SK-N-SH (cell line): ENCODE data around the gene NDUFB2. TPM values are rescaled to one million over a fixed set of nuclear protein-coding genes. Genes with fewer than 3 reads are reported as not detected.
A peak's percentile ranks its signal among the peaks of the same experiment; 100 is the strongest.

Experiments
- CTCF ChIA-PET: fragments of 300-600, 350-600 bp; formaldehyde crosslinking; extraction: SDS; loops from one replicate; lab custom pipeline; 2021; lab: Yijun Ruan, JAX
- POLR2A ChIA-PET: fragments of 350-600 bp; sonication (Branson Sonifier 250); formaldehyde crosslinking; extraction: SDS; loops from one replicate; lab custom pipeline; 2020; ENCODE audit warnings: antibody characterized with exemption, inconsistent platforms; lab: Yijun Ruan, JAX
- DNase-seq: peaks from one replicate; pipeline ENCODE4 v3.0.0; 2012
- H2AFZ ChIP-seq: fragments of 200-600 bp; sonication (generic); 2 replicates; pipeline ENCODE4 v1.8.1; 2016; ENCODE audit warnings: antibody characterized with exemption, mild to moderate bottlenecking, low read depth
- H3F3A ChIP-seq: fragments of 200-600 bp; sonication (generic); replicated peaks from 2 replicates; pipeline ENCODE3; 2016; ENCODE audit warnings: antibody characterized with exemption, mild to moderate bottlenecking; ENCODE audit not compliant: insufficient read depth
- H3K27ac ChIP-seq, 2 experiments: fragments of 200-500 bp in 1 of 2; fragments of 200-600 bp in 1 of 2; sonication (Bioruptor generic) in 1 of 2; sonication (generic), shearing (Covaris generic) in 1 of 2; 2 replicates each; pipeline versions ENCODE4 v1.5.1 to v1.6.1; 2014 to 2016; ENCODE audit warnings: low read depth in 2 of 2, inconsistent platforms in 1 of 2, low read length in 1 of 2, mild to moderate bottlenecking in 1 of 2, mixed read lengths in 1 of 2
- H3K27me3 ChIP-seq: fragments of 200-600 bp; sonication (generic), shearing (Covaris generic); 2 replicates; pipeline ENCODE4 v1.6.1; 2016; ENCODE audit warnings: mixed run types; ENCODE audit not compliant: insufficient read depth
- H3K36me3 ChIP-seq, 2 experiments: fragments of 200-500 bp in 1 of 2; fragments of 200-600 bp in 1 of 2; sonication (Bioruptor generic) in 1 of 2; sonication (generic) in 1 of 2; replicated peaks in 1 of 2; 2 replicates each; pipeline versions ENCODE3 to v1.5.1; 2014 to 2016; ENCODE audit warnings: low read length in 1 of 2, mild to moderate bottlenecking in 1 of 2; ENCODE audit not compliant: insufficient read depth in 2 of 2, control insufficient read depth in 1 of 2
- H3K4me1 ChIP-seq, 2 experiments: fragments of 200-500 bp in 1 of 2; fragments of 200-600 bp in 1 of 2; sonication (Bioruptor generic) in 1 of 2; sonication (generic), shearing (Covaris generic) in 1 of 2; 2 replicates each; pipeline versions ENCODE4 v1.5.1 to v1.6.1; 2014 to 2016; ENCODE audit warnings: low read depth in 1 of 2, low read length in 1 of 2, mixed run types in 1 of 2; ENCODE audit not compliant: insufficient read depth in 2 of 2, control insufficient read depth in 1 of 2
- H3K4me2 ChIP-seq: fragments of 200-600 bp; sonication (generic), shearing (Covaris generic); 2 replicates; pipeline ENCODE4 v1.6.1; 2017; ENCODE audit warnings: mixed run types
- H3K4me3 ChIP-seq, 2 experiments: fragments of 200-500 bp in 1 of 2; fragments of 200-600 bp in 1 of 2; sonication (Bioruptor generic) in 1 of 2; sonication (generic), shearing (Covaris generic) in 1 of 2; 2 replicates each; pipeline versions ENCODE4 v1.5.1 to v1.8.1; 2014 to 2016; ENCODE audit warnings: low read depth in 2 of 2, inconsistent platforms in 1 of 2, low read length in 1 of 2, mild to moderate bottlenecking in 1 of 2, mixed read lengths in 1 of 2, moderate library complexity in 1 of 2
- H3K79me2 ChIP-seq: fragments of 200-600 bp; sonication (generic); 2 replicates; pipeline ENCODE4 v1.8.1; 2017; ENCODE audit warnings: mild to moderate bottlenecking; ENCODE audit not compliant: insufficient read depth
- H3K9ac ChIP-seq: fragments of 200-600 bp; sonication (generic); 2 replicates; pipeline ENCODE4 v1.6.1; 2017; ENCODE audit warnings: mixed run types
- H3K9me2 ChIP-seq: fragments of 200-600 bp; sonication (generic); 2 replicates; pipeline ENCODE4 v1.6.1; 2017; ENCODE audit warnings: mixed run types
- H3K9me3 ChIP-seq: fragments of 200-600 bp; sonication (generic); 2 replicates; pipeline ENCODE4 v1.6.1; 2017; ENCODE audit warnings: mixed run types, mild to moderate bottlenecking, moderate library complexity
- H4K20me1 ChIP-seq: fragments of 200-600 bp; sonication (generic); 2 replicates; pipeline ENCODE4 v1.6.1; 2017; ENCODE audit warnings: mild to moderate bottlenecking, mixed run types; ENCODE audit not compliant: insufficient read depth
- CHD2 ChIP-seq: fragments of 150-350 bp; IDR thresholded peaks from 2 replicates; pipeline ENCODE4 v1.6.1; 2018; ENCODE audit warnings: low read length; ENCODE audit not compliant: partially characterized antibody
- ELF1 ChIP-seq: IDR thresholded peaks from 2 replicates; pipeline ENCODE4 v1.4.0; 2012
- EP300 ChIP-seq, 2 experiments: IDR thresholded peaks; 2 replicates each; pipeline versions ENCODE4 v1.4.0 to v1.6.1; 2012; ENCODE audit warnings: borderline replicate concordance in 1 of 2, low read depth in 1 of 2, low read length in 1 of 2
- EZH2phosphoT487 ChIP-seq: fragments of 200-600 bp; sonication (generic); IDR thresholded peaks from 2 replicates; pipeline ENCODE4 v1.6.1; 2017; ENCODE audit warnings: low read depth, mixed run types, mild to moderate bottlenecking, antibody characterized with exemption, moderate library complexity, borderline replicate concordance
- FOXM1 ChIP-seq: IDR thresholded peaks from 2 replicates; pipeline ENCODE4 v1.4.0; 2012; ENCODE audit warnings: low read depth, mild to moderate bottlenecking
- GATA2 ChIP-seq: sonication (generic); formaldehyde crosslinking; IDR thresholded peaks from 2 replicates; pipeline ENCODE4 v1.5.0; 2020; ENCODE audit warnings: mild to moderate bottlenecking, missing genetic modification reagents
- MXI1 ChIP-seq: IDR thresholded peaks from 2 replicates; pipeline ENCODE4 v1.6.1; 2012; ENCODE audit warnings: mild to moderate bottlenecking, low read depth, low read length, improper control_type of control experiment
- NRF1 ChIP-seq: IDR thresholded peaks from 2 replicates; pipeline ENCODE4 v1.6.1; 2012; ENCODE audit warnings: low read depth, mild to moderate bottlenecking, low read length
- POLR2AphosphoS5 ChIP-seq: IDR thresholded peaks from 2 replicates; pipeline ENCODE4 v1.6.1; 2012; ENCODE audit warnings: low read depth, low read length
- RAD21 ChIP-seq: IDR thresholded peaks from 2 replicates; pipeline ENCODE4 v1.6.1; 2012; ENCODE audit warnings: mild to moderate bottlenecking, low read length
- RCOR1 ChIP-seq: fragments of 150-350 bp; IDR thresholded peaks from 2 replicates; pipeline ENCODE4 v1.6.1; 2017; ENCODE audit warnings: antibody characterized with exemption, low read length
- RFX5 ChIP-seq: IDR thresholded peaks from 2 replicates; pipeline ENCODE4 v1.6.1; 2012; ENCODE audit warnings: mild to moderate bottlenecking, improper control_type of control experiment, low read length
- SIN3A ChIP-seq: IDR thresholded peaks from 2 replicates; pipeline ENCODE4 v1.6.1; 2012; ENCODE audit warnings: low read depth, mild to moderate bottlenecking, low read length, moderate library complexity, borderline replicate concordance
- SMC3 ChIP-seq: IDR thresholded peaks from 2 replicates; pipeline ENCODE4 v1.6.1; 2012; ENCODE audit warnings: low read depth, low read length, improper control_type of control experiment
- TEAD4 ChIP-seq: IDR thresholded peaks from 2 replicates; pipeline ENCODE4 v1.4.0; 2012; ENCODE audit warnings: mild to moderate bottlenecking, borderline replicate concordance; ENCODE audit not compliant: insufficient read depth
- YY1 ChIP-seq: IDR thresholded peaks from 2 replicates; pipeline ENCODE4 v1.4.0; 2012; ENCODE audit warnings: low read depth, mild to moderate bottlenecking
- WGBS: methylation state at CpG from one replicate; pipeline ENCODE4 v1.1.6; 2017; ENCODE audit warnings: low lambda C conversion rate; 5-methylcytosine and 5-hydroxymethylcytosine counted together
- polyA plus RNA-seq, 3 experiments: library from polyadenylated mRNA; depleted of rRNA; stranded (reverse); fragments of >200 nt; gene quantifications; 2 replicates each; pipeline ENCODE4 v1.2.3, GENCODE V29; 2012
- TF ChIP-seq, protein P1 (sequence below): fragments of 150-350 bp; IDR thresholded peaks from 2 replicates; pipeline ENCODE4 v1.6.1; 2016; ENCODE audit warnings: mild to moderate bottlenecking, low read depth, low read length
- TF ChIP-seq, protein P2 (sequence below): fragments of 200-600 bp; sonication (generic); IDR thresholded peaks from 2 replicates; pipeline ENCODE4 v1.6.1; 2017; ENCODE audit warnings: antibody characterized with exemption, mild to moderate bottlenecking, moderate library complexity
- TF ChIP-seq, protein P3 (sequence below): IDR thresholded peaks from 2 replicates; pipeline ENCODE4; 2012
- TF ChIP-seq, protein P4 (sequence below): IDR thresholded peaks from 2 replicates; pipeline ENCODE4 v1.4.0; 2012; ENCODE audit warnings: low read depth

The NDUFB2 gene
- polyA plus RNA-seq, 1 of the 3 experiments (the other 2 are of a cell fraction): 1,214 TPM

GRCh38 chr7:140653319-140654108 lies 43.0 kb upstream of the NDUFB2 start:
- peak; percentile 87 for DNase-seq
- no peak overlapping the region for H3K27ac ChIP-seq
- ChIA-PET CTCF (interaction anchor here (0.5 to 20.3 kb wide), 109 partner anchors 8 to 1001 kb away, joined by 3 to 433 read pairs (median 4); partner anchors contain the start of genes ADCK2, DENND2A, KDM7A and MKRN1), POLR2A (interaction anchor here (0.8 kb wide), 1 partner anchor 135 kb away, joined by 3 read pairs; no protein-coding TSS in a partner anchor)
- H3K9me2 ChIP-seq: no peaks in the 10 kb centered on the region
- TF ChIP-seq, protein P1, sequence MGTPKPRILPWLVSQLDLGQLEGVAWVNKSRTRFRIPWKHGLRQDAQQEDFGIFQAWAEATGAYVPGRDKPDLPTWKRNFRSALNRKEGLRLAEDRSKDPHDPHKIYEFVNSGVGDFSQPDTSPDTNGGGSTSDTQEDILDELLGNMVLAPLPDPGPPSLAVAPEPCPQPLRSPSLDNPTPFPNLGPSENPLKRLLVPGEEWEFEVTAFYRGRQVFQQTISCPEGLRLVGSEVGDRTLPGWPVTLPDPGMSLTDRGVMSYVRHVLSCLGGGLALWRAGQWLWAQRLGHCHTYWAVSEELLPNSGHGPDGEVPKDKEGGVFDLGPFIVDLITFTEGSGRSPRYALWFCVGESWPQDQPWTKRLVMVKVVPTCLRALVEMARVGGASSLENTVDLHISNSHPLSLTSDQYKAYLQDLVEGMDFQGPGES: no peak
- peak; percentile 100 for TF ChIP-seq SMC3
- TF ChIP-seq CHD2: peak; percentile 71
- TF ChIP-seq, protein P2, sequence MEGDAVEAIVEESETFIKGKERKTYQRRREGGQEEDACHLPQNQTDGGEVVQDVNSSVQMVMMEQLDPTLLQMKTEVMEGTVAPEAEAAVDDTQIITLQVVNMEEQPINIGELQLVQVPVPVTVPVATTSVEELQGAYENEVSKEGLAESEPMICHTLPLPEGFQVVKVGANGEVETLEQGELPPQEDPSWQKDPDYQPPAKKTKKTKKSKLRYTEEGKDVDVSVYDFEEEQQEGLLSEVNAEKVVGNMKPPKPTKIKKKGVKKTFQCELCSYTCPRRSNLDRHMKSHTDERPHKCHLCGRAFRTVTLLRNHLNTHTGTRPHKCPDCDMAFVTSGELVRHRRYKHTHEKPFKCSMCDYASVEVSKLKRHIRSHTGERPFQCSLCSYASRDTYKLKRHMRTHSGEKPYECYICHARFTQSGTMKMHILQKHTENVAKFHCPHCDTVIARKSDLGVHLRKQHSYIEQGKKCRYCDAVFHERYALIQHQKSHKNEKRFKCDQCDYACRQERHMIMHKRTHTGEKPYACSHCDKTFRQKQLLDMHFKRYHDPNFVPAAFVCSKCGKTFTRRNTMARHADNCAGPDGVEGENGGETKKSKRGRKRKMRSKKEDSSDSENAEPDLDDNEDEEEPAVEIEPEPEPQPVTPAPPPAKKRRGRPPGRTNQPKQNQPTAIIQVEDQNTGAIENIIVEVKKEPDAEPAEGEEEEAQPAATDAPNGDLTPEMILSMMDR: peak; percentile 98
- TF ChIP-seq RAD21: peak; percentile 100
- peak; percentile 33; the same call in 1 of the 2 replicates for TF ChIP-seq NRF1
- TF ChIP-seq EP300 (IDR thresholded peaks at IDR 0.05; ENCODE audit: borderline replicate concordance in 1 of 2, low read depth in 1 of 2, low read length in 1 of 2): peak in 1 of 2 experiments; percentile 18; a peak in 1 of 4 replicates
- TF ChIP-seq RFX5: 0 out of 2 replicates have a peak, but pooled peaks have one; percentile 64
- no peak for TF ChIP-seq FOXM1
- peak; percentile 86 for TF ChIP-seq MXI1
- peak; percentile 44; the same call in 1 of the 2 replicates for TF ChIP-seq RCOR1
- no peak for TF ChIP-seq SIN3A
- H3K79me2 ChIP-seq: no peaks in the 10 kb centered on the region
- H3K9ac ChIP-seq: no peak overlapping the region
- no peaks in the 10 kb centered on the region for H3K9me3 ChIP-seq
- H3K4me2 ChIP-seq: no peak overlapping the region
- H3F3A ChIP-seq: no peaks in the 10 kb centered on the region
- 0 out of 2 replicates have a peak, but pooled peaks cover 7% of the 10 kb centered on the region for H3K27me3 ChIP-seq
- H3K36me3 ChIP-seq: no peaks in the 10 kb centered on the region
- H4K20me1 ChIP-seq: no peaks in the 10 kb centered on the region
- no peak overlapping the region for H3K4me3 ChIP-seq
- peak overlapping the region; percentile 34; the same call in 1 of the 2 replicates for H2AFZ ChIP-seq
- 30% methylated on average over 15 of the region's 15 CpGs for WGBS
- H3K4me1 ChIP-seq: peaks cover 0 to 3% of the 10 kb centered on the region in 2 experiments; a peak in 1 of 4 replicates

DNA sequence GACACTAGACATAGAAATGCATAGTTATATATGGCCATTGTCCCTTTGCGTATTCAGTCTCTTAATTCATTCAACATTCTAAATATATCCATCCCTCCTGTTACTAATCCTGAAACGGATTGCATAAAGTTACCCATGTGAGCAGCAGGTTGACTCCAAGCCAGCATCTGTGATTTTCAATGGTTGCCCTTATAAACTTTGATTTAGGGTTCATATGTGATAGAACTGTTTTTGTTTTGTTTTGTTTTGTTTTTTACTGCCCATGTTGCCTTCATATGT lies 42.5 kb upstream of the NDUFB2 start:
- ChIA-PET CTCF (interaction anchor here (0.5 to 20.3 kb wide), 98 partner anchors 7 to 1000 kb away, joined by 3 to 433 read pairs (median 5); partner anchors contain the start of genes ADCK2, DENND2A, KDM7A and MKRN1), POLR2A (no interaction called here)
- DNase-seq: no peak
- Histone ChIP-seq H3K9me3 (no peaks in the 10 kb centered on the region), H3K27ac (no peak overlapping the region), H4K20me1 (no peaks in the 10 kb centered on the region), H2AFZ (no peak overlapping the region), H3K9me2 (no peaks in the 10 kb centered on the region), H3K27me3 (0 out of 2 replicates have a peak, but pooled peaks cover 7% of the 10 kb centered on the region), H3K4me1 (peaks cover 0 to 3% of the 10 kb centered on the region in 2 experiments; a peak in 1 of 4 replicates), H3K9ac (no peak overlapping the region), H3F3A (no peaks in the 10 kb centered on the region), H3K79me2 (no peaks in the 10 kb centered on the region), H3K36me3 (no peaks in the 10 kb centered on the region), H3K4me2 (no peak overlapping the region), H3K4me3 (no peak overlapping the region)
- WGBS: 71% methylated on average over 2 of the region's 2 CpGs
- TF ChIP-seq NRF1: no peak
- no peak for TF ChIP-seq POLR2AphosphoS5
- TF ChIP-seq FOXM1: no peak
- TF ChIP-seq, protein P3, sequence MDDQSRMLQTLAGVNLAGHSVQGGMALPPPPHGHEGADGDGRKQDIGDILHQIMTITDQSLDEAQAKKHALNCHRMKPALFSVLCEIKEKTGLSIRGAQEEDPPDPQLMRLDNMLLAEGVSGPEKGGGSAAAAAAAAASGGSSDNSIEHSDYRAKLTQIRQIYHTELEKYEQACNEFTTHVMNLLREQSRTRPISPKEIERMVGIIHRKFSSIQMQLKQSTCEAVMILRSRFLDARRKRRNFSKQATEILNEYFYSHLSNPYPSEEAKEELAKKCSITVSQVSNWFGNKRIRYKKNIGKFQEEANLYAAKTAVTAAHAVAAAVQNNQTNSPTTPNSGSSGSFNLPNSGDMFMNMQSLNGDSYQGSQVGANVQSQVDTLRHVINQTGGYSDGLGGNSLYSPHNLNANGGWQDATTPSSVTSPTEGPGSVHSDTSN: no peak
- TF ChIP-seq, protein P4, sequence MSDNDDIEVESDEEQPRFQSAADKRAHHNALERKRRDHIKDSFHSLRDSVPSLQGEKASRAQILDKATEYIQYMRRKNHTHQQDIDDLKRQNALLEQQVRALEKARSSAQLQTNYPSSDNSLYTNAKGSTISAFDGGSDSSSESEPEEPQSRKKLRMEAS: no peak
- TF ChIP-seq, protein P2: no peak
- no peak for TF ChIP-seq GATA2 (CRISPR knock-in tag)
- TF ChIP-seq YY1: no peak
- TF ChIP-seq ELF1: no peak
- TF ChIP-seq TEAD4: no peak
- no peak for TF ChIP-seq EZH2phosphoT487
